Adrenal gland (tissue), 5 donors: Measurements from ENCODE around the gene TMIGD2.
A peak's percentile ranks its signal among the peaks of the same experiment; 100 is the strongest.

Source experiments
- POLR2A ChIP-seq, 2 donors: fragments of 450-650 bp; IDR thresholded peaks; one replicate each; pipeline ENCODE4 v1.6.1; 2017; ENCODE audit warnings: antibody characterized with exemption in 2 of 2, mild to moderate bottlenecking in 2 of 2, moderate library complexity in 1 of 2
- TF ChIP-seq, protein P1 (sequence below), 6 experiments: fragments of 450-650 bp in 4 of 6; fragments of 200-600 bp in 2 of 6; sonication (generic) in 1 of 6; IDR thresholded peaks; 1 replicate in 5 of 6; 2 replicates in 1 of 6; pipeline versions ENCODE4 v1.5.1 to v1.8.0; 2016 to 2021; ENCODE audit warnings: antibody characterized with exemption in 6 of 6, mild to moderate bottlenecking in 2 of 6, moderate library complexity in 1 of 6
- donor health status: DM: no; HTN: no; CAD: no.

DNA sequence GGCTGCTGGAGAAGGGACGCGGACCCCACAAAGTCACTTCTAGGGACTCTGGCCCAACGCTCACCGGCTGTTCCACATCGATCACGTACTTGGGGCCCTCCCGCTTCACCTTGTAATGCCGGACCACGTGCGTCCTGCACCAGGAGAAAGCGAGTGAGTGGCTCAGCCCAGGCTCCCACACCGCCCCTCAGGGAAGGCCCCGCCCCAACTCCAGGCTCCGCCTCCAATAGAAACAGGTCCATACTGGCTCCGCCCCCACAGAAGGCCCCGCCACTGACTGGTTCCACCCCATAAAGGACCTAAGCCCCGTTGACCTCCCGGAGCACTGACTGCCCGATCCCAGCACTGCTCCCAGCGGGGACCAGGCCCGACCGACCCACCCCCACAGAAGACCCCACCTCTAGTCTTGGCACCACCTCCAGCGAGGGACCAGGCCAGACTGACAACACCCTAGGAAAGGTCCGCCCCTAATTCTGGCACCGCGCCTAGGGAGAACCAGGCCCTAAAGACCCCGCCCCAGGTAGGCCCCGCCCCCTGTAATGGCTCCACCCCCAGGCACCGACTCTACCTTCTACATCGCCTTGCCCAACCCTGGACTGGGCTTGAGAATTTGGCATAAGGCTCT, 25.2 kb upstream of the TMIGD2 start:
- TF ChIP-seq, protein P1, sequence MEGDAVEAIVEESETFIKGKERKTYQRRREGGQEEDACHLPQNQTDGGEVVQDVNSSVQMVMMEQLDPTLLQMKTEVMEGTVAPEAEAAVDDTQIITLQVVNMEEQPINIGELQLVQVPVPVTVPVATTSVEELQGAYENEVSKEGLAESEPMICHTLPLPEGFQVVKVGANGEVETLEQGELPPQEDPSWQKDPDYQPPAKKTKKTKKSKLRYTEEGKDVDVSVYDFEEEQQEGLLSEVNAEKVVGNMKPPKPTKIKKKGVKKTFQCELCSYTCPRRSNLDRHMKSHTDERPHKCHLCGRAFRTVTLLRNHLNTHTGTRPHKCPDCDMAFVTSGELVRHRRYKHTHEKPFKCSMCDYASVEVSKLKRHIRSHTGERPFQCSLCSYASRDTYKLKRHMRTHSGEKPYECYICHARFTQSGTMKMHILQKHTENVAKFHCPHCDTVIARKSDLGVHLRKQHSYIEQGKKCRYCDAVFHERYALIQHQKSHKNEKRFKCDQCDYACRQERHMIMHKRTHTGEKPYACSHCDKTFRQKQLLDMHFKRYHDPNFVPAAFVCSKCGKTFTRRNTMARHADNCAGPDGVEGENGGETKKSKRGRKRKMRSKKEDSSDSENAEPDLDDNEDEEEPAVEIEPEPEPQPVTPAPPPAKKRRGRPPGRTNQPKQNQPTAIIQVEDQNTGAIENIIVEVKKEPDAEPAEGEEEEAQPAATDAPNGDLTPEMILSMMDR (IDR thresholded peaks at IDR 0.05): no peak
- peak in 1 of 2 donors; percentile 11 for TF ChIP-seq POLR2A (IDR thresholded peaks at IDR 0.05)
